WTC11 (cell line): ENCODE data around the gene MAB21L4.

Source experiments
- AFF4 ChIP-seq: sonication (generic); formaldehyde crosslinking; IDR thresholded peaks from 2 replicates; pipeline ENCODE4 v1.8.1; 2023; ENCODE audit warnings: mild to moderate bottlenecking, missing genetic modification reagents, borderline replicate concordance
- ATF3 ChIP-seq: sonication (generic); formaldehyde crosslinking; conservative IDR thresholded peaks from 2 replicates; pipeline ENCODE4 v1.8.1; 2022; ENCODE audit warnings: mild to moderate bottlenecking, missing genetic modification reagents
- CBFB ChIP-seq: sonication (generic); formaldehyde crosslinking; IDR thresholded peaks from 2 replicates; pipeline ENCODE4 v1.8.1; 2022; ENCODE audit warnings: mild to moderate bottlenecking, low read depth, missing genetic modification reagents
- CREM ChIP-seq: sonication (generic); formaldehyde crosslinking; IDR thresholded peaks from 2 replicates; pipeline ENCODE4 v1.8.1; 2022; ENCODE audit warnings: mild to moderate bottlenecking, missing genetic modification reagents, moderate library complexity
- CTCF ChIP-seq: fragments of 200-600 bp; IDR thresholded peaks from 2 replicates; pipeline ENCODE4 v1.8.0; 2022; ENCODE audit warnings: antibody characterized with exemption
- E2F5 ChIP-seq: sonication (generic); formaldehyde crosslinking; IDR thresholded peaks from 2 replicates; pipeline ENCODE4 v1.8.1; 2022; ENCODE audit warnings: mild to moderate bottlenecking, moderate library complexity, missing genetic modification reagents
- FOXJ3 ChIP-seq: sonication (generic); formaldehyde crosslinking; IDR thresholded peaks from 2 replicates; pipeline ENCODE4 v1.9.0; 2021; ENCODE audit warnings: missing genetic modification reagents, mild to moderate bottlenecking, borderline replicate concordance
- MLX ChIP-seq: sonication (generic); formaldehyde crosslinking; IDR thresholded peaks from 2 replicates; pipeline ENCODE4 v1.8.1; 2023; ENCODE audit warnings: mild to moderate bottlenecking, missing genetic modification reagents, moderate library complexity
- SP1 ChIP-seq: sonication (generic); formaldehyde crosslinking; conservative IDR thresholded peaks from 2 replicates; pipeline ENCODE4 v1.8.1; 2022; ENCODE audit warnings: missing genetic modification reagents
- USF1 ChIP-seq: sonication (generic); formaldehyde crosslinking; IDR thresholded peaks from 2 replicates; pipeline ENCODE4 v1.8.0; 2022; ENCODE audit warnings: mild to moderate bottlenecking, missing genetic modification reagents
- USF2 ChIP-seq: sonication (generic); formaldehyde crosslinking; IDR thresholded peaks from 2 replicates; pipeline ENCODE4 v1.8.1; 2023; ENCODE audit warnings: mild to moderate bottlenecking, missing genetic modification reagents, moderate library complexity

GRCh38 chr2:240848900-240849680, 46.9 kb downstream of the MAB21L4 start:
- no peak for TF ChIP-seq USF1 (CRISPR knock-in tag)
- no peak for TF ChIP-seq E2F5 (CRISPR knock-in tag)
- TF ChIP-seq CTCF: no peak
- no peak for TF ChIP-seq SP1
- TF ChIP-seq CBFB (CRISPR knock-in tag): no peak
- no peak for TF ChIP-seq ATF3 (CRISPR knock-in tag)
- no peak for TF ChIP-seq FOXJ3 (CRISPR knock-in tag)
- no peak for TF ChIP-seq CREM
- TF ChIP-seq MLX (CRISPR knock-in tag): no peak
- no peak for TF ChIP-seq AFF4 (CRISPR knock-in tag)
- no peak for TF ChIP-seq USF2 (CRISPR knock-in tag)
